Effector CD8-positive, alpha-beta T cell (primary cell): ENCODE results near the gene KATNB1.
"Not testable (repeated sequence)": the region's sequence is repeated elsewhere in the genome, so short reads cannot be mapped to it uniquely, and the experiment has no call there.

Experiments
- DNase-seq: peaks from one replicate; lab custom pipeline; 2025; lab: John Stamatoyannopoulos, UW

Gene KATNB1

DNA sequence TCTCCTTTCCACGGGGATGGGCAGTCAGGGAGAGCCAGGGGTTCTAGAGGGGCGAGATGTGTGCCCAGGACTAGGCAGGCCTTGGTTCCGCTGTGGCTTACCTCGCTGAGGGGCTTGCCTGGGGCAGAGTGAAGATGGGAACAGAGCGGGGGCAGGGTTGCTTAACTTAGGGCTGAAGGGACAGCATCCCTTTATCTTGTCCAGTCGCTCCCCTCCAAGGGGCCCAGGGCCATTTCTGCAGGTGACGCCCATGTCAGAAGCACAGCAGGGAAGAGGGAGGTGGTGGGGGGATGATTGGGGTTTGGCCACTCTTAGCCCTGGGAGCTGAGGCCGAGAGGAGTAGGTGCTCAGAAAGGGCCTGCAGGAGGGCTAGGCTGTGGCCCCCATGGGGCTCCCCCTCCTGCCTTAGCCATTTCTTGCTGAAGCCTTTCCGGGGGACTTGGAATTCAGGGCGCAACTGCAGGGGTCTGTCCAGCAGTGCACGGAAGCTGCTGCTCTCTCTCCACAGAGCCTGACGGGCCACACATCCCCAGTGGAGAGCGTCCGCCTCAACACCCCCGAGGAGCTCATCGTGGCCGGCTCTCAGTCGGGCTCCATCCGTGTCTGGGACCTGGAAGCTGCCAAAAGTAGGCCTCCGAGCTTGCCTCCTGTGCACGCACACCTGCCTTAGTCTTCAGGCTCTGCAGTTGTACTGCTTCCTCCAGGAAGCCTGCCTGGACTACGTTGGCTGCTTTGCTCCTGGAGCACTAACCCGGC lies 8.5 kb downstream of the KATNB1 start:
- no peak for DNase-seq

DNA sequence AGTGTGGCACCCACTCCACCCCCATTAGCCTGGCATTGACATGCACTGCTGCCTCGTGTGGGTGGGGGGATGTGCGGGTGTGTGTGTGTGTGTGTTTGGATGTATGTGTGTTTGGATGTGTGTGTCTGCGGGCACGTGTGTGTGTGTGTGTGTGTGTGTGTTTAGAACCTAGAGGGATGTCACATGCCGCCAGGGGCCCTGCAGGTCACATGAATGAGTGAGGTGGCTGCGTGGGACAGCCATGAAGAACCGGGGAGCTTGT lies 9.0 kb downstream of the KATNB1 start:
- DNase-seq = no peak

DNA sequence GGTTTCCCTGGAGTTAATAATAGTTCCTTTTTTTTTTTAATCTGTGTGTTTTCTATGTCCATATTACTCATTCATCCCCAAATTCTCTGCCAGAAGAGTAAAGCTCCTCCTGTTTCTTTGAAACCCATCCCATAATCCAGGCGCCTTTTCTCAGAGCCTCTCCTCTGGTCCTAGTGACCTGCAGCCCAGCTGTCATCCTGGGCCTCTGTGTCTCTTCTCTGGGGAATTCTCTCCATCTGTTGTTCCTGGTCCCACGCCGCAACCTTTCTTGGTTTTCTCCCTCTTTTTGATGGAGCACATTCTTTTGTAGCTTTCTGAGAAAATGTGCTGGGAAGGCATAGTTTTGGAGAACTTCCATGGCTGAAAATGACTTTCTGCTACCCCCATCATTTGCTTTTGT lies 10.2 kb downstream of the KATNB1 start:
- DNase-seq = no peak

DNA sequence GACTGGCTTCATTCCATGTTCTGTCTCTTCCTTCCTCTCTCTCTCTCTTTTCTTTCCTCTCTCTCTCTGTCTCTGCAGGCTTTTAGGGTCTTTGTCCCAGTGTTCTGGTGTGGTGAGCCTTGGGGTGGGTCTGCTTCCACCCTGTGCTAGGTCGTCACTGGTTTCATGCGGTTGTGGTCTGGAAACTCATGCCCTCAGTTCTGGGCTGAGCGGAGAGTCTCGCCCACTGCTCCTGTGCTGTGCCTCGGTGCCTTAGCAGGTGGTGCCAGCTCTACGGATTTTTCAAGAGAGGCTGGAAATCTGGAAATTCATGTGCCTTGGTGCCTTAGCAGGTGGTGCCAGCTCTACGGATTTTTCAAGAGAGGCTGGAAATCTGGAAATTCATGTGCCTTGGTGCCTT lies 10.7 kb downstream of the KATNB1 start:
- not testable (repeated sequence) for DNase-seq

DNA sequence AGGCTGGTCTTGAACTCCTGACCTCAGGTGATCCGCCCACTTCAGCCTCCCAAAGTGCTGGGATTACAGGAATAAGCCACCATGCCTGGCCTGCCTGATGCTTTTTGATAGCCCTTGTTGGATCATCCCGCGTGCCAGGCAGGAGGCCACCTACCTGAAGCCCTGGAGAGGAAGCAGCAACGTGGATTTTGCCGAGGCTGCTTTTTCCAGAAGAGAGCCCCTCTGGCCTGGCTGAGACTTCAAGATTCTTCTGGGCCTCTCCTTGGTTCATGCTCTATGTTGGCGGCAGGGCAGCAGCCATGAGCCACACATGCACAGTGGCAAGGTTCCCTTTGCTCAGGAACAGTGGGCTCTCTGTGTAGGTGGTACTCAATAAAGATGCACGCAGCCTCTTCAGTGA lies 11.5 kb downstream of the KATNB1 start:
- no peak for DNase-seq

DNA sequence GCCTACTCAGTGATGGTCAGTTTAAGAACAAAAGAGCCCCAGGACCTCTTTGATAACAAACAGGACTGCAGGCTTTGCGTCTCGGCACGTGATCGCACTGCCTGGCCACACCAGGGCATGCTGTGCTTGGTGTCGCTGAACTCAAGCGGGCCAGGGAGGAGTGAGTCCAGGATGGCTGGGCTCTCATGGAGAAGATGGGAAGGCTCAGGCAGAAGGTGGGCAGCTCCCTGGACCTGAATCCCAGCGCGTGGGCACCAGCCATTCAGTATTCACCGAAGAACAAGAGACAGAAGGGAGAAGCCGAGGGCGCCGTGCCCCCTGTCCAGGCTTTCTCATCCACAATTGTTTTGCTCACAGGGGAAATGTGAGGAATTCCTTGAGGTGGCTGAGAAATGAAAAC lies 11.9 kb downstream of the KATNB1 start:
- DNase-seq = no peak

- DNase-seq = no peak
These were observed 12.4 kb downstream of the KATNB1 start for GRCh38 chr16:57747996-57748395.

DNA sequence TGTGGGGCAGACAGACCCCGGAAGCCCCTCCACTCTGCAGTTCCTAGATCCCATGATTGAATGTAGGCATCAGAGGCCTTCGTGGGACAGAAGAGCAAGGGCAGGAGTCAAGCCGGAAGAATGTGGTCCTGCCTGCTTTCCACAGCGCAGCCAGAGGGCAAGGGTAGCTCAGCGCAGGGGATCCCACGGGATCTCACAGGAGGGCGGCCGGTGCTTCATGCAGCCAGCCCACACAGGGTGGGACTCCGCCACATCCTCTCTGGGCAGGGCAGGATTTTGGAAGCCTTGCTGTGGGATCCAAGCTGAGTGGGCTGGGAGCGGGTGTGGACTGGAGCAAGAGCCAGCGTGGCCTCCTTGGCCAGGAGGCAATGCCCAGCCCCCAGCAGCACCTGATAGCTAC lies 13.0 kb downstream of the KATNB1 start:
- DNase-seq = no peak

DNA sequence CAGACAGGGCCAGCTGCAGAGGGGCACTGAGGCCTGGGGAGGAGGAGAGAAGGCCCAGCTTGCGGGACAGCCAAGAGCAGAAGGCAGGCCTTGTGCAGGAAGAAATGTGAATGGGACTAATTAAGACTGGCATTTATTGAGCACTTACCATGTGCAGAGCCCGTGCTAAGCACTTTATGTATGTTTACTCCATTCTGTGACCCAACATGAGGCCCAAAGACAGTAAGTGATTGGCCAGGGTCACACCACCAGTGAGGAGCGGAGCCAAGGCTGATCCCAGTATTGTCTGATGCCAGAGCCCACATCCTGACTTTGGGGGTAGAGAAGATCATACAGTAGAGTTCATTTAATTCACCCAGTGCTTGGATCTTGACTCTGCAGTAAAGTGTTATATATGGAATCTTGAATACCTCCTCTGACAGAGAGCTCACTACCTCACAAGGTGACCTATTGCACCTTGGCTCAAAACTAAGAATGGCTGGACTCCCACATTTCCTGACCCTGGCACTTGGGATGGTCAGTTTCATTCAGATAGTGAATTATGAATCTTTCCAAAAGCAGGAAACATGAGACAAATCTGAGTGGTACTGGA lies 13.6 kb downstream of the KATNB1 start:
- no peak for DNase-seq

- no peak for DNase-seq
These were observed 14.4 kb downstream of the KATNB1 start for GRCh38 chr16:57749856-57750452.

DNA sequence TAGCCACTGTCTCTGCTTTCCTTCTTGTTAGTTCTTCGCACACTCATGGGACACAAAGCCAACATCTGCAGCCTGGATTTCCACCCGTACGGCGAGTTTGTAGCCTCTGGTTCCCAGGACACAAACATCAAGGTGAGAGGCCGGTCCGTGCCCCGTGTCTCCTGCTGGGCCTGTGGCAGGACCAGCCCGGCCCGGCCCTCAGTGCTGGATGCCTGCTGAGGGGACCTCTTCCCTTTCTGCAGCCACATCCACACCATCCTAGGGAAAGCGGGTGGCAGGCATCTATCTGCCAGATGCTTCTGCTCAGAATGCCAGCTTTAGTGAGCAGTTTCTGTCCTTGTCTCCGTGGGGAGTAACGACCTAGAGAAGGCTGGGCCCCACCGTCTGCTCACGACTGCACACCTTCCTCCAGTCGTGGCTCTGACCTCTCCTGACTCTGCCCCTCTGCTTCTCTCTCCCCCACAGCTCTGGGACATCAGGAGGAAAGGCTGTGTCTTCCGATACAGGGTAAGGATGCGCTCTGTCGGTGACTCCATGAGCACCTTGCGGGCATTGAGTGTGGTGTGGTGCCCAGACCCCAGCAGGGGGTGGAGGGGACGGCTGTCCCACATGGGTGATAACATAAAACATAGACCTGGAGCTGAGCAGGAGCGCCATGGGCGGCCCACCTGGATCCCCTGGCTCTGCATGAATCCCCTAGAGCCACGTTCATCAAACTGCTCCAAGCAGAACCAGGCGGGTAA lies 15.4 kb downstream of the KATNB1 start:
- DNase-seq = no peak

DNA sequence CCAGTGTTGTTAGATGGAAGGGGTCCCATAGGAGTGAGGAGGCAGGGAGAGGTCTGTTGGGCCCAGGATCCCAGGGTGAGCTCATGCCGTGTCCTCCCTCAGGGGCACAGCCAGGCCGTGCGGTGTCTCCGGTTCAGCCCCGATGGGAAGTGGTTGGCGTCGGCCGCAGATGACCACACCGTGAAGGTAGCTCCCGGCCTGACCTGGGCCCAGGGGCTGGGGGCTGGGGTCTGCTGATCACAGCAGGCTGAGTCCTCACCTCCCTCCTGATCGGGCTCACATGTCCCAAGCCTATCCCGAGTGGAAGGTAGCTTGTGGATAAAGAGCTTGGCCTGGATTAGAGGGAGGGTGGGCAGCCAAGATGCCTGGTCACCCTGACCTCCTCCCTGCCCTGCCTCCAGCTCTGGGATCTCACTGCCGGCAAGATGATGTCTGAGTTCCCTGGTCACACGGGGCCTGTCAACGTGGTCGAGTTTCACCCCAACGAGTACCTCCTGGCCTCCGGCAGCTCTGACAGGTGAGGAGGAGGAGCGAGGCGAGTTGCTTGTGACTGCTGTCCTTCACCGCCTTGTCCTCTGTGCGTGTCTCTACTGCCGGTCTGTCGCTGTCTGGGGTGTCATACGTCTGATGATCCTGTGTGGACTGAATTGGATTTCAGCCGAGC lies 16.1 kb downstream of the KATNB1 start:
- no peak for DNase-seq

- DNase-seq = no peak
These were observed 16.6 kb downstream of the KATNB1 start for GRCh38 chr16:57752203-57752580.

GRCh38 chr16:57752581-57753447 lies 17.2 kb downstream of the KATNB1 start:
- no peak for DNase-seq

- DNase-seq = no peak
These were observed 18.1 kb downstream of the KATNB1 start for GRCh38 chr16:57753448-57754353.

GRCh38 chr16:57754354-57755060 lies 18.9 kb downstream of the KATNB1 start:
- no peak for DNase-seq

- no peak for DNase-seq
These were observed 19.6 kb downstream of the KATNB1 start for GRCh38 chr16:57755061-57755684.

GRCh38 chr16:57755726-57756423 lies 20.3 kb downstream of the KATNB1 start:
- DNase-seq = no peak
